Right atrium auricular region (tissue), 2 donors: ENCODE results near the gene CROCC2. TPM values are rescaled to one million over a fixed set of nuclear protein-coding genes. Genes with fewer than 3 reads are reported as not detected.
A peak's percentile ranks its signal among the peaks of the same experiment; 100 is the strongest.

ENCODE experiments used
- DNase-seq: peaks from one replicate; pipeline ENCODE4 v3.0.0-alpha.2; 2019; ENCODE audit warnings: low spot score
- H3K27ac ChIP-seq, 2 donors: fragments of 200-600 bp; sonication (generic); 1 replicate in 1 of 2; 2 replicates in 1 of 2; pipeline ENCODE4 v1.5.1; 2016 to 2019
- H3K27me3 ChIP-seq, 2 donors: fragments of 200-600 bp; sonication (generic); one replicate each; pipeline versions ENCODE4 v1.5.1 to v1.6.0; 2017 to 2019
- H3K36me3 ChIP-seq: fragments of 200-600 bp; sonication (generic); one replicate; pipeline ENCODE4 v1.5.1; 2016
- H3K4me1 ChIP-seq, 2 donors: fragments of 200-600 bp; sonication (generic); one replicate each; pipeline versions ENCODE4 v1.5.1 to v1.6.0; 2017 to 2019
- H3K4me3 ChIP-seq, 2 donors: fragments of 200-600 bp; sonication (generic); 1 replicate in 1 of 2; 2 replicates in 1 of 2; pipeline ENCODE4 v1.5.1; 2017 to 2019; ENCODE audit warnings: mild to moderate bottlenecking in 1 of 2, moderate library complexity in 1 of 2
- H3K9me3 ChIP-seq, 2 donors: fragments of 200-600 bp; sonication (generic); one replicate each; pipeline ENCODE4 v1.5.1; 2019
- total RNA-seq, 2 donors: library from RNA; depleted of rRNA; stranded (reverse); fragments of >200 nt; gene quantifications; one replicate each; pipeline ENCODE4 v1.1.0, GENCODE V29; 2016
- TF ChIP-seq, protein P1 (sequence below), 2 donors: fragments of 200-600 bp; sonication (generic); IDR thresholded peaks; one replicate each; pipeline ENCODE4 v1.5.1; 2019; ENCODE audit warnings: antibody characterized with exemption in 2 of 2

The CROCC2 gene
- total RNA-seq, 2 donors from 2014 or later = not detected

DNA sequence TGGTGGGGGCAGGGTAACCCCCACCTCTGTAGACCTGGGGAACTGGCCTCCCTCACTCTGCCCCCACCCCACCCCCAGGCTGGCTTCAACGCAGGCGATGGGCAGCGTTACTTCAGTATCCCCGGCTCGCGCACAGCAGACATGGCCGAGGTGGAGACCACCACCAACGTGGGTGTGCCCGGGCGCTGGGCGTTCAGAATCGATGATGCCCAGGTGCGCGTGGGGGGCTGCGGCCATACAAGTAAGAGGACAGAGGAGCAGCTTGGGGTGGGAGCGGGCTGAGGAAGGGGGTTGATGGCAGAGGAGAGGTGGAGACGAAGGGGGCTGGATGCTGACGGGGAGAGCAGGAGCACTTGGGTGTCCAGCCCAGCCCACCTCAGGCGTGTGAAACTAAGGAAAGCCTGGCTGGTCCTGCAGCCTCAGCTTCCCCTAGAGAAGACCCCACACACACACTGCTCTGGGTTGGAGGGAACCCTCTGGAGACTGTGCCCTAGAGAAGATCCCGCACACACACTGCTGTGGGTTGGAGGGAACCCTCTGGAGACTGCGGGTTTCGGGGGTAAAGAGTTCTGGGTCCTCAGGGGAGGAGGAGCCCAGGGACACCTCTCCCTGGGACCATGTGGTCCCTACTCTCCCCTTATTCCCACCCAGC, 128.5 kb downstream of the CROCC2 start:
- TF ChIP-seq, protein P1, sequence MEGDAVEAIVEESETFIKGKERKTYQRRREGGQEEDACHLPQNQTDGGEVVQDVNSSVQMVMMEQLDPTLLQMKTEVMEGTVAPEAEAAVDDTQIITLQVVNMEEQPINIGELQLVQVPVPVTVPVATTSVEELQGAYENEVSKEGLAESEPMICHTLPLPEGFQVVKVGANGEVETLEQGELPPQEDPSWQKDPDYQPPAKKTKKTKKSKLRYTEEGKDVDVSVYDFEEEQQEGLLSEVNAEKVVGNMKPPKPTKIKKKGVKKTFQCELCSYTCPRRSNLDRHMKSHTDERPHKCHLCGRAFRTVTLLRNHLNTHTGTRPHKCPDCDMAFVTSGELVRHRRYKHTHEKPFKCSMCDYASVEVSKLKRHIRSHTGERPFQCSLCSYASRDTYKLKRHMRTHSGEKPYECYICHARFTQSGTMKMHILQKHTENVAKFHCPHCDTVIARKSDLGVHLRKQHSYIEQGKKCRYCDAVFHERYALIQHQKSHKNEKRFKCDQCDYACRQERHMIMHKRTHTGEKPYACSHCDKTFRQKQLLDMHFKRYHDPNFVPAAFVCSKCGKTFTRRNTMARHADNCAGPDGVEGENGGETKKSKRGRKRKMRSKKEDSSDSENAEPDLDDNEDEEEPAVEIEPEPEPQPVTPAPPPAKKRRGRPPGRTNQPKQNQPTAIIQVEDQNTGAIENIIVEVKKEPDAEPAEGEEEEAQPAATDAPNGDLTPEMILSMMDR (IDR thresholded peaks at IDR 0.05) = no peak
- Histone ChIP-seq H3K36me3 (peaks cover 8% of the 10 kb centered on the region), H3K27me3 (no peaks in the 10 kb centered on the region), H3K9me3 (no peaks in the 10 kb centered on the region), H3K4me3 (no peak overlapping the region), H3K27ac (no peak overlapping the region), H3K4me1 (peaks cover 0 to 19% of the 10 kb centered on the region in 2 donors)
- DNase-seq = peak; percentile 34

GRCh38 chr2:241035142-241035817, 129.1 kb downstream of the CROCC2 start:
- Histone ChIP-seq H3K36me3 (peaks cover 8% of the 10 kb centered on the region), H3K27me3 (no peaks in the 10 kb centered on the region), H3K27ac (no peak overlapping the region), H3K9me3 (no peaks in the 10 kb centered on the region), H3K4me1 (peaks cover 0 to 19% of the 10 kb centered on the region in 2 donors), H3K4me3 (no peak overlapping the region)
- TF ChIP-seq, protein P1 (IDR thresholded peaks at IDR 0.05) = no peak
- DNase-seq = peak; percentile 11

DNA sequence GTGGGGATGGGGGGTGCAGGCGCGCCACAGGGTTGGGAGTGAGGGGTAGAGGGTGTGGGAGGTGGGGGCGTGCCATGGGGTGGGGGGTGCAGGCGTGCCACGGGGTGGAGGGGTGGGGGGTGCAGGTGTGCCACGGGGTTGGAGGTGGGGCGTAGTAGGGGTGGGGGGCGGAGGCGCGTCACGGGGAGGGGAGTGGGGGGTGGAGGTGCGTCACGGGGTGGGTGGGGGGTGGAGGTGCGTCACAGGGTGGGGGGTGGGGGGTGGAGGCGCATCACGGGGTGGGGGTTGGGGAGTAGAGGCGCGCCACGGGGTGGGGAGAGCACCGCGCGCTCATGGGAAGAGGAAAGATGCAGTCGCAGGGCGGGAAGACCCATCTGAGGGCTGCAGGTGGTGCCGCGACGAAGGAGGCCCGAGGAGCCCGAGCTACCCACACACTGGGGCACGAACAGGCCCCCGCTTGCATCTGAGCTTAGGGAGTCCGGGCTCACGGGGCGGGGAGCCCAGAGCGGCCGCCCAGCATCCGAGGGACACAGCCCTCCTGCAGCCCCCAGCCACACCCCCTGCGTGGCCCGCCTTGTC, 129.8 kb downstream of the CROCC2 start:
- Histone ChIP-seq H3K4me3 (peak overlapping the region; percentile 15 to 36), H3K9me3 (no peaks in the 10 kb centered on the region), H3K4me1 (peaks cover 0 to 19% of the 10 kb centered on the region in 2 donors), H3K27ac (no peak overlapping the region), H3K27me3 (no peaks in the 10 kb centered on the region), H3K36me3 (peaks cover 8% of the 10 kb centered on the region)
- TF ChIP-seq, protein P1 (IDR thresholded peaks at IDR 0.05) = no peak
- DNase-seq = peak; percentile 42

DNA sequence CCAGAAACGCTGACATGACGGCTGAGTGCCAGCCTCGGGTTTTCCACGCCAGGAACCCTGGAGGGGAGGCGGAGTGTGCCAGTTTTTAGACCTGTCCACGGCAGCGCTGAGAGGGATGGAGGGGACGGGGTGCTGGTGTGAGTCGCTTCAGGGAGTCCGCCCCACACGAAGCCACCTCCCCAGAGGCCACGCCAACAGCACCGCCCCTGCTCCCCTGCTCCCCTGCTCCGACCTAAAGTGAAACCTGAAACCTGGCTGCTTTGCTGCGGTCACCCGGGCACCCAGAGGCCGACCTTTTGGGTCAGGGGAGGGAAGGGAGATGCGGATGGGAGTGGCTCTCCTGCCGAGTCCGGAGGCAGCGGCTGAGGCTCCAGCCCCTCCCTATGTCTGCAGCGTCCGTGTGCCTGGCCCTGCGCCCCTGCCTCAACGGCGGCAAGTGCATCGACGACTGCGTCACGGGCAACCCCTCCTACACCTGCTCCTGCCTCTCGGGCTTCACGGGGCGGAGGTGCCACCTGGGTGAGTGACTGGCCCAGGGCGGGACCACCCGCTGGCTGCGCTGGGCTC, 130.3 kb downstream of the CROCC2 start:
- H3K27ac ChIP-seq = no peak overlapping the region
- H3K36me3 ChIP-seq = peaks cover 8% of the 10 kb centered on the region
- peak overlapping the region; percentile 15 to 36 for H3K4me3 ChIP-seq
- H3K4me1 ChIP-seq = peaks cover 0 to 19% of the 10 kb centered on the region in 2 donors
- TF ChIP-seq, protein P1 (IDR thresholded peaks at IDR 0.05) = no peak
- no peaks in the 10 kb centered on the region for H3K9me3 ChIP-seq
- H3K27me3 ChIP-seq = no peaks in the 10 kb centered on the region
- DNase-seq = no peak

DNA sequence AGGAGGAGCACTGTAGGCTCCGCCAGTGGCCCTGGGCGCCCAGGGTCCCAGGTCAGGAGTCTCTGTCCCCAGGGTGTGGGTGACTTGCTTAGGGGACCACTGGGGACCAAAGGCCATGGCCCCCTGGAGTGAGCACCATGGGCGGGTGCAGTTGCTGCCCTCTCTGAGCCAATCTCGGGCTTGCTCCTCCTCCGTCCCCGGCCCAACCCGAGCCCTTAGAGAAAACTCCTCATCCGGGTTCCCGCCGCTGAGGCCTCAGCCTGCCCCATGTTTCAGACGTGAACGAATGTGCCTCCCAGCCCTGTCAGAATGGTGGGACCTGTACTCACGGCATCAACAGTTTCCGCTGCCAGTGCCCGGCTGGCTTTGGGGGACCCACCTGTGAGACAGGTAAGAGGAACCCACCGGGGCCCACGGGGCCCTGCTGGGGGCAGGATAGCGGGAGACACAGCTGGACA, 130.9 kb downstream of the CROCC2 start:
- Histone ChIP-seq H3K27me3 (no peaks in the 10 kb centered on the region), H3K9me3 (no peaks in the 10 kb centered on the region), H3K4me3 (peak overlapping the region in 1 of 2 donors; percentile 36), H3K27ac (no peak overlapping the region), H3K36me3 (peaks cover 8% of the 10 kb centered on the region), H3K4me1 (peaks cover 0 to 19% of the 10 kb centered on the region in 2 donors)
- DNase-seq = peak; percentile 51
- TF ChIP-seq, protein P1 (IDR thresholded peaks at IDR 0.05) = no peak
